Neural cell (in vitro differentiated cells): Measurements from ENCODE around the gene AGO3.

ENCODE experiments used
- CTCF ChIP-seq: fragments of 450-650 bp; IDR thresholded peaks from 2 replicates; pipeline ENCODE4 v1.5.1; 2014; ENCODE audit warnings: antibody characterized with exemption, mild to moderate bottlenecking, moderate library complexity; ENCODE audit not compliant: poor library complexity, severe bottlenecking
- EZH2 ChIP-seq: fragments of 200-600, 300-800 bp; shearing (Covaris generic), sonication (generic); IDR thresholded peaks from 2 replicates; pipeline ENCODE4 v1.6.1; 2014; ENCODE audit warnings: antibody characterized with exemption, low read length, borderline replicate concordance, mild to moderate bottlenecking; ENCODE audit not compliant: insufficient read depth, poor library complexity, severe bottlenecking
- POLR2AphosphoS5 ChIP-seq: IDR thresholded peaks from 2 replicates; pipeline ENCODE4 v1.6.1; 2012
- RAD21 ChIP-seq: fragments of 450-650 bp; conservative IDR thresholded peaks from 2 replicates; pipeline ENCODE4 v1.6.1; 2014; ENCODE audit warnings: antibody characterized with exemption, mild to moderate bottlenecking, moderate library complexity
- SMC3 ChIP-seq: fragments of 450-650 bp; conservative IDR thresholded peaks from 2 replicates; pipeline ENCODE4 v1.6.1; 2014; ENCODE audit warnings: antibody characterized with exemption, mild to moderate bottlenecking, moderate library complexity; ENCODE audit not compliant: poor library complexity

- TF ChIP-seq CTCF (no peak), POLR2AphosphoS5 (no peak), EZH2 (no peak), SMC3 (no peak), RAD21 (no peak)
Observed at GRCh38 chr1:36115200-36115669, 184.3 kb downstream of the AGO3 start.
